Keratinocyte (primary cell): ENCODE results near the gene DOCK1. TPM values are rescaled to one million over a fixed set of nuclear protein-coding genes. Genes with fewer than 3 reads are reported as not detected.
"Not testable (repeated sequence)": the region's sequence is repeated elsewhere in the genome, so short reads cannot be mapped to it uniquely, and the experiment has no call there.

Experiments used
- DNase-seq: peaks from one replicate; pipeline ENCODE4 v3.0.0-alpha.2; 2011; ENCODE audit warnings: low read depth, missing footprints, low spot score
- FAIRE-seq: peaks from 2 replicates; lab custom pipeline; 2011; peaks lifted over from hg19 to GRCh38; lab: Jason Lieb, UNC
- H2AFZ ChIP-seq: 2 replicates; pipeline ENCODE4 v1.6.0; 2012; ENCODE audit warnings: low read length, control low read depth, inconsistent platforms; ENCODE audit not compliant: control insufficient read depth
- H3K27ac ChIP-seq: 2 replicates; pipeline ENCODE4 v1.5.1; 2011; ENCODE audit warnings: low read length; ENCODE audit not compliant: control insufficient read depth, insufficient read depth
- H3K27me3 ChIP-seq: 3 replicates; pipeline ENCODE4 v1.6.0; 2011; ENCODE audit warnings: low read length; ENCODE audit not compliant: control insufficient read depth, insufficient read depth; ENCODE audit errors: extremely low read depth
- H3K36me3 ChIP-seq, 2 experiments: 2 replicates in 1 of 2; 3 replicates in 1 of 2; pipeline ENCODE4 v1.5.1; 2011; ENCODE audit warnings: low read length in 2 of 2, mild to moderate bottlenecking in 1 of 2; ENCODE audit not compliant: control insufficient read depth in 2 of 2, insufficient read depth in 2 of 2; ENCODE audit errors: extremely low read depth in 1 of 2
- H3K4me1 ChIP-seq: 3 replicates; pipeline ENCODE4 v1.5.1; 2011; ENCODE audit warnings: low read length; ENCODE audit not compliant: control insufficient read depth, insufficient read depth; ENCODE audit errors: extremely low read depth
- H3K4me2 ChIP-seq: 3 replicates; pipeline ENCODE4 v1.6.0; 2011; ENCODE audit warnings: low read depth, low read length; ENCODE audit not compliant: control insufficient read depth, insufficient read depth; ENCODE audit errors: extremely low read depth
- H3K4me3 ChIP-seq, 3 experiments: fragments of 200-600 bp in 1 of 3; sonication (generic) in 1 of 3; 2 replicates in 2 of 3; 3 replicates in 1 of 3; pipeline ENCODE4 v1.5.1; 2011 to 2016; ENCODE audit warnings: low read length in 3 of 3, mild to moderate bottlenecking in 3 of 3, control low read depth in 2 of 3, inconsistent platforms in 1 of 3, low read depth in 1 of 3, mixed read lengths in 1 of 3, mixed run types in 1 of 3, moderate library complexity in 1 of 3; ENCODE audit not compliant: control insufficient read depth in 2 of 3, insufficient read depth in 2 of 3; ENCODE audit errors: extremely low read depth in 1 of 3
- H3K79me2 ChIP-seq: 2 replicates; pipeline ENCODE4 v1.6.0; 2012; ENCODE audit warnings: low read length; ENCODE audit not compliant: control insufficient read depth, insufficient read depth
- H3K9ac ChIP-seq: 3 replicates; pipeline ENCODE4 v1.6.0; 2011; ENCODE audit warnings: low read length; ENCODE audit not compliant: control insufficient read depth, insufficient read depth; ENCODE audit errors: extremely low read depth
- H3K9me1 ChIP-seq: 3 replicates; pipeline ENCODE4 v1.6.0; 2011; ENCODE audit warnings: low read length; ENCODE audit not compliant: control insufficient read depth, insufficient read depth; ENCODE audit errors: extremely low read depth
- H3K9me3 ChIP-seq: 2 replicates; pipeline ENCODE4 v1.5.1; 2012; ENCODE audit warnings: low read depth, low read length; ENCODE audit not compliant: control insufficient read depth
- H4K20me1 ChIP-seq: 3 replicates; pipeline ENCODE4 v1.6.0; 2011; ENCODE audit warnings: low read length; ENCODE audit not compliant: control insufficient read depth, insufficient read depth; ENCODE audit errors: extremely low read depth
- CTCF ChIP-seq, 3 experiments: IDR thresholded peaks in 1 of 3; conservative IDR thresholded peaks in 1 of 3; optimal IDR thresholded peaks in 1 of 3; 2 replicates in 2 of 3; 3 replicates in 1 of 3; pipeline versions ENCODE3 to v1.5.1; 2011; ENCODE audit warnings: low read length in 3 of 3, mild to moderate bottlenecking in 3 of 3, moderate library complexity in 2 of 3, control low read depth in 1 of 3, inconsistent platforms in 1 of 3; ENCODE audit not compliant: insufficient read depth in 2 of 3; ENCODE audit errors: extremely low read depth in 1 of 3
- EZH2 ChIP-seq: IDR thresholded peaks from one replicate; pipeline ENCODE4 v1.6.1; 2012; ENCODE audit warnings: inconsistent platforms, mild to moderate bottlenecking, low read length, moderate library complexity
- dilution Hi-C: fragments of 300-500 bp; cut with MboI; formaldehyde crosslinking; loops from one replicate; pipeline ENCODE4 v1.7.0; 2020; ENCODE audit warnings: low sequenced_read_pairs; ENCODE audit not compliant: extremely low pct_ligation_motif_present
- polyA plus RNA-seq, 5 experiments: library from polyadenylated mRNA; depleted of rRNA in 3 of 5; stranded (reverse) in 3 of 5; stranded (forward) in 1 of 5; unstranded in 1 of 5; fragments of >200 nt; gene quantifications; 1 replicate in 1 of 5; 2 replicates in 3 of 5; 3 replicates in 1 of 5; pipeline versions ENCODE4 v1.2.1 to v1.2.3, GENCODE V29; 2011 to 2012; ENCODE audit warnings: missing spikeins in 2 of 5, low read depth in 1 of 5, low replicate concordance in 1 of 5

Gene DOCK1
- polyA plus RNA-seq, 1 donor (not counting 4 experiments of a cell fraction or from before 2014, with no cell fraction given) = 15.7 TPM

- dilution Hi-C loops = no loop called here
- H2AFZ ChIP-seq = no peak overlapping the region
- H3K9me1 ChIP-seq = peaks cover 2% of the 10 kb centered on the region
- no peaks in the 10 kb centered on the region for H3K79me2 ChIP-seq
- no peak overlapping the region for H3K9ac ChIP-seq
- H3K4me3 ChIP-seq = no peak overlapping the region
- H3K9me3 ChIP-seq = no peaks in the 10 kb centered on the region
- no peak overlapping the region for H3K4me2 ChIP-seq
- H3K27me3 ChIP-seq = no peaks in the 10 kb centered on the region
- H3K36me3 ChIP-seq = no peaks in the 10 kb centered on the region
- TF ChIP-seq CTCF (optimal IDR thresholded peaks at IDR 0.05 in 1 of 3, IDR thresholded peaks at IDR 0.05 in 1 of 3, conservative IDR thresholded peaks at IDR 0.05 in 1 of 3; ENCODE audit: extremely low read depth in 1 of 3, insufficient read depth in 2 of 3, low read length in 3 of 3) (no peak), EZH2 (no peak)
- H3K27ac ChIP-seq = no peak overlapping the region
- DNase-seq = no peak
- H3K4me1 ChIP-seq = peaks cover 17% of the 10 kb centered on the region
- FAIRE-seq = no peak
- no peaks in the 10 kb centered on the region for H4K20me1 ChIP-seq
Measured at GRCh38 chr10:126898460-126898859, 6.8 kb upstream of the DOCK1 start.

GRCh38 chr10:126899529-126899928 is 5.7 kb upstream of the DOCK1 start:
- H3K27me3 ChIP-seq, H3K79me2 ChIP-seq, H2AFZ ChIP-seq, H3K27ac ChIP-seq, FAIRE-seq, H3K9me3 ChIP-seq, H4K20me1 ChIP-seq, DNase-seq, H3K9me1 ChIP-seq, H3K4me3 ChIP-seq, H3K36me3 ChIP-seq, H3K9ac ChIP-seq, H3K4me2 ChIP-seq, dilution Hi-C loops: not testable (repeated sequence)
- H3K4me1 ChIP-seq = peaks cover 24% of the 10 kb centered on the region

GRCh38 chr10:126902157-126902556 is 3.1 kb upstream of the DOCK1 start:
- Histone ChIP-seq H4K20me1 (no peaks in the 10 kb centered on the region), H3K79me2 (peaks cover 14% of the 10 kb centered on the region), H3K9ac (no peak overlapping the region), H3K36me3 (no peaks in the 10 kb centered on the region), H3K4me2 (peak overlapping the region; percentile 2), H3K9me1 (peaks cover 2% of the 10 kb centered on the region), H3K4me3 (no peak overlapping the region), H3K27me3 (no peaks in the 10 kb centered on the region), H3K9me3 (no peaks in the 10 kb centered on the region), H2AFZ (no peak overlapping the region), H3K4me1 (peaks cover 32% of the 10 kb centered on the region), H3K27ac (peak overlapping the region; percentile 24)
- dilution Hi-C loops = no loop called here
- FAIRE-seq = peak; percentile 86
- peak; percentile 89 for DNase-seq
- TF ChIP-seq CTCF (optimal IDR thresholded peaks at IDR 0.05 in 1 of 3, IDR thresholded peaks at IDR 0.05 in 1 of 3, conservative IDR thresholded peaks at IDR 0.05 in 1 of 3; ENCODE audit: extremely low read depth in 1 of 3, insufficient read depth in 2 of 3, low read length in 3 of 3) = peak; percentile 40 to 59 (median 44)
- no peak for TF ChIP-seq EZH2
